GM10847 (cell line): ENCODE measurements around the gene GRIP1.

Source experiments
- POLR2A ChIP-seq: IDR thresholded peaks from 2 replicates; pipeline ENCODE4 v1.6.1; 2011; ENCODE audit not compliant: insufficient read length; ENCODE audit errors: extremely low read depth

Gene GRIP1

DNA sequence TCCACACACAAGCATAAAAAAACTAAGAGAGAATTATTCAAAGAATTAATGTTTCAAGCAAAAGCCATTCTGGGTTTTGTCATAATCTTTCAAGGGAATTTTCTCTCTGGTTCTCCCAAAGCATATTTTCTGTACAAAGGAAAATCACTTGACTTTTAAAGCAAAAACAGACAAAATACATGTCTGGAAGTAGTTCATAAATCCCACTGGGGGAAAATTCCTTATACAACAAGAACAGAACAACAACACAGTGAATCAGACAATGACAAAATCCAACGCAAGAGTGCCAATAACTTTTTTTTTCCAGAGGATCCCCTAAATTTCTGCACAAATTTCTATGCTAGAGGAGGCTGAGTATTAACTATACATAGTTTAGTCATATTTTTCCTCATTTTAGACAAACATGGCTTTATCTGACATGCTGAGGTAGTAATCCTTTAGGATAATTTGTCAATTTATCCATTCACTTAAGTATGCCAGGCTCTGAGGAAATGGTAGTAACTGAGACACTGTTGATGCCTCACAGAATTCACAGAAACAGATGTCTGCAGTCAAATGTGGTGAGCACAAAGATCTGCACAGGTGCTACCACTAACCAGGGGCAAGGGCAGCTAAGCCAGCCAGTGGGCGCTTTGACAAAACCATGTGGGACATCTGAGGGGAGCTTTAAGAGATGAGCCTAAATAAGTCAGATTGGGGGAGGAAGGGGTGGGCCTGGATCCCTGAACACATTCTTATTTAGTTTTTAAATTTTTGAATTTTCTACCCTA lies 38.0 kb downstream of the GRIP1 start:
- TF ChIP-seq POLR2A: no peak

DNA sequence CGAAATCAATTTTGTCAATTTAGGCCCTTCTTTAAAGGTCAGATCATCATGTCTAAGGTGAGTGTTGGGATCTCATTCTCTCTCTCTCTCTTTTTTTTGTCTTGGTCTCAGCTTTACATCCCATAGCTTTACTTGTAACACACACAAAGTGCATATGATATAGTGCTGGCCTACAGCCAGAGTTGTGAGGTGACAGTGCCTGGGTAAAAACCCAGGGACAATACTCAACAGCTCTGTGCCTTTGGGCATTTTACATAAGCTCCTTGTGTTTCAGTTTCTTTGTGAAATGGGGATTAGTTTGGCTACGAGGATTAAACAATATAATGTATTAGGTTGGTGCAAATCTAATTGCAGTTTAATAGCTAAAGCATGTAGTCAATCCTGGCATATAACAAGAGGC lies 40.2 kb downstream of the GRIP1 start:
- no peak for TF ChIP-seq POLR2A

DNA sequence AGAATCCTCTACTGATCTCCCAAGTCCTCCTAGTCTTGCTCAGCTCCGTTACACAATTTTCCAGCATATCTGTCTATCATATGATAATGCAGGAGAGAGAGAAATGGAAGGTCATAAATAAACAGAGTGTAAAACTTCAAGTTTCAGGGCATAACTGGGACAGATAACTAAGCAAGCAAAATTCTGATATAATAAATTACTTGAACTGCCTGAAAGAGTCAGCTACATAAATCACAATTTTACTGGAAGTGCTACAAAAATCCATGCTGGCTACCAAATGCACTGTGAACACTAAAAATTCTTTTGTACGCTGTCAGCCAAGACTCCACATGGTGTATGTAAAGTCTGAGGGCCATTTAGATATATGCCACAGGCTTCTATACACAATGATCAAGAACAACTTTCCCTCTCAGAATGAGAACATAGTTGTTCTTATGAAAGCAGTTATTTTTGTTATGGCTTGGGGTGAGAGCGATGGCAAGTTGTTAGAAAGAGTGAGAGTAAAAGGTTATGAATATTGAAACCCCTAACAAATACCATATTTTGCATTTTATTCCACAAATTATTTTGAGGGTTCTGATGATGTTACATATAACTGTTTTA lies 41.1 kb downstream of the GRIP1 start:
- no peak for TF ChIP-seq POLR2A

DNA sequence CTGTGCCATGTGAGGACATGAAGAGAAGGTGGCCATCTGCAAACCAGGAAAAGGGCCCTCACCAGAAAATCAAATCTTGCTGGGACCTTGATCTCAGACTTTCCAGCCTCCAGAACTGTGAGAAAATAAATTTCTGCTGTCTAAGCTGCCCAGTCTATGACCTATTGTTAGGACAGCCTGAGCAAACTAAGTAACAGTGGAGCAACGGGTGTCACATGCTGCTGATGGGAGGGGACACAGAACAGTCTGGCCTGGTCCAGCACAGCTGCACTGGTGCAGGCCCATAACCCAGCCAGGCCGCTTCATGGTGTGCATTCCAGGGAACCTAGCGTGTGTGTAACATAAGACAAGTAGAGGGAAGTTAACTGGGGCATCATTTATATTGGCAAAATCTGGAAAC lies 42.1 kb downstream of the GRIP1 start:
- TF ChIP-seq POLR2A: no peak

DNA sequence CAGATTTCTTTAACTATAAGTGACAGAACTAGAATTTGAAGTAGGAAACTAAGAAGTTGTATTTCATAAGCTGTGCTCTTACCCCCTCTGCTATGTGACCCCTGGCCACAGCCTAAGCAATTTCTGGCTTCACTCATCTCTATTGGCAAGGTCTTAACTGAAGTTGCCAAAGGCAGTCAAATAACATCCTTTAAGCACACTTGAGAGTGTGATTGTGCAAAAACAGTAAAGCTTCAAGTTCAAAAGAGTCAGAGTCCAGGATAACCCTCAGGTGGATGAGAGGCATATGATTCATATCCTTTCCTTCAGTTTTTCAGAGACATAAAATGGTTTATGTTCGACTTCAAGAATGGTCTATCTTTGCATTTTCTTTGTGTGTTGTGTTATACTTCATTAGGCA lies 45.2 kb downstream of the GRIP1 start:
- no peak for TF ChIP-seq POLR2A

DNA sequence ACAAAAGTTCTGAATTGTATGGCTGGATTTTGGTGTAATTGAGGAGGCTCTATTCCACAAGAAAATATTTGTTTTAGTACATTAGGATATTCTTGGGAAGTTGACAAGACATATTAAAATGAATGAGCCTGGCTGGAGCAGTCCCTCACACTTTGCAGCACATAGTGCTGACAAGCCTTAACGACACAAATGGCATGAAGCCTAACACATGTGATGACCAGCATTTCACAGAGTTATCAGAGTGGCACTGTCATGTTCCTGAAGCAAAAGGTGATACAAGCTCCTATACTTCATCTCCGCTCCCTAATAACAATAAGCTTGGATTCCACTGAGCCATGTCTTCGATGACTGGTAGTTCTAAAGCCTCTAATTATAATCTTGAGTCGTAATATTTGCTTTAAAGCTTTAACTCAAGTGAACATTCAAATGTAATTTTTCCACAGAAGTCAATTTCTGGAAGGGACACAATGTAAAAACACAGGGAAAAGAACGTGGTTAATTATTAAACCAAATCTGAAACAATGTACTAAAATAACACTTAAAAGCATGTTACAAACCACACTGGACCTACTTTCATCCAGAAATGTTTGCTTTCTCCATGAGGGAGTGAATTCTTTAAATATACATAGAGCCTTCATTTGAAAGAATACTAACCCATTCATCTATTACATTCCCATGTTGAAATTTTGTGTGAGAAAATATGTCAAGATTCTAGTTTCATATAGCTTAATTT lies 49.6 kb downstream of the GRIP1 start:
- TF ChIP-seq POLR2A: no peak

DNA sequence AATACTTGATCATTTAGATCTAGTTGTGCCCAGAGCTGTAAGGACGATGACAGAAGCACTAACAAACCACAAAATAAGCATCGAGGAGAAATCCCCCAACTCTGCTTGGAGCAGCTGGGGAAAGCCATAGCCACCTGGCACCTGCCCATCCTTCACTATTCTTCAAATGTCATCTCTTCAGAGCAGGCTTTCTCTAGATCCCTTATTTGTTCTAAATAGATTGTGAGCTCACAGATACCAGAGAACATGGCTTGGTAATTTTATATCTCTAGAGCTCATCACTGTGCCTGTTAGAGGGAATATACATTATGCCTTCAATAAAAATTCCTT lies 50.9 kb downstream of the GRIP1 start:
- no peak for TF ChIP-seq POLR2A

DNA sequence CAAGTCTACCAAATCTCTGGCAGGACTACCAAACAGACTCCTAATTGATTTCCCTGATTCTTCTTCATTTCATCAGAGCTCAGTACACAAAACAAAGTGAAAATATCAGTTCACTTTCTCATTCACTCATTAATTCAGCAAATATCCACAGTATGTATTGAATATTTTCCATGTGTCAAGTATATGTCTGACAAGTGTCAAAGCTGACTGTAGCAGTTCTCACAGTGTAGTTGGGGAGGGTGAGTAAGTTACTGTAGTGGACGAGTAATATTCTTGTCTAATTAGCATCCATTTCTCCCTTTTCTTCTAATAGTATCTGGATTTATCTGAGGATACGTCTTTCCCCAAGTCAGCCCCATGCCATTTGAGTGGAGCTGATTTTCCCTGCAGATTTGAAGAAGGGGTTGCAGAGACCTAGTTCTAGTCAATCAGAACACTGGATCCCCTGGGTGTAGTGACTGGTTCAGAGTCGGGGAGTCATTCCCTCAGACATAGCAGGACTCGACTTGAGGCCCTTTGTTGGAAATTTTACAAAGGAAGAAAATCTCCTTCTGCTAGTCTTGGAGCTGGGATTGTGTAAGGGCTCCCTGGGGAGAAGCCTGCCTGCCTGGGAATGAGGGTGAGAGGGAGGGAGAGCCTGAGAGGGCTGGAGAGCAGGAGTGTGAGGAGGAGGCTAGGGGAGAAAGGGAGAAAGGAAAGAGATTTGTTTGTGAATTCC lies 51.4 kb downstream of the GRIP1 start:
- no peak for TF ChIP-seq POLR2A

DNA sequence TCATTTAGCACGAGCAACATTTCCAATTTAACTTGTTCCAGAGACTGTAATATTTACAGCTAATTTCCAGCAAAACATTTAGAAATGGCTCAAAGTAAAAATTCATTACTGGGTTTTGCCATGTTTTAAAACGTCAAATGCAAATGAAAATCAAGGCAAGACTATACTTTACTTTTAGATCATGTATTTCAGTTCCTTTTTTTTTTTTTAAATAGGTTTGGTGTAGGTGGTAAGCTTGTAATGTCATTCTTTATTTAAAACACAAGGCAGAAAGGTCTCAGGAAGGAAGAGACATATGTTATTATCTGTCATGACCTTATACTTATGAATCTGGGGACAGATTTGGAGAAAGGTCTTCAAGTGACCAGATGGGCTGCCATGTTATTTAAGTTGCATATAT lies 54.1 kb downstream of the GRIP1 start:
- no peak for TF ChIP-seq POLR2A

DNA sequence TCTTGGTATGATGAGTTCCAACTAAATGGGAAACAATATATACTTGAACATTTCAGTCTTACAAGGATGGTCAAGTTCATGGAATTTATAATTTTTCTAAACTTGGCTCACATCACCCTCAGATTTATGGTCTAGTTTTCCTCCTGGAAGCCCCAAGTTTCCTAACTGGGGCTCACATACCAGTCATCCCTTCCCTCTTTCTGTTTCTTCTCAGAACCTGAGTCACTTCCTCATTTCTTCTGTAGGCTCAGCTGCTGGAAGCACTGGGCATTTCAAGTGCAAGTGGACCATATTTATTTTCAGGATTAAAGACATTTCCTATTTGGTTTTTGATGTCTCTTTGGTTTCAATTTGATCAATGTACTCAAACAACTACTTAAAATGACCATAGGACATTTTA lies 55.4 kb downstream of the GRIP1 start:
- no peak for TF ChIP-seq POLR2A

DNA sequence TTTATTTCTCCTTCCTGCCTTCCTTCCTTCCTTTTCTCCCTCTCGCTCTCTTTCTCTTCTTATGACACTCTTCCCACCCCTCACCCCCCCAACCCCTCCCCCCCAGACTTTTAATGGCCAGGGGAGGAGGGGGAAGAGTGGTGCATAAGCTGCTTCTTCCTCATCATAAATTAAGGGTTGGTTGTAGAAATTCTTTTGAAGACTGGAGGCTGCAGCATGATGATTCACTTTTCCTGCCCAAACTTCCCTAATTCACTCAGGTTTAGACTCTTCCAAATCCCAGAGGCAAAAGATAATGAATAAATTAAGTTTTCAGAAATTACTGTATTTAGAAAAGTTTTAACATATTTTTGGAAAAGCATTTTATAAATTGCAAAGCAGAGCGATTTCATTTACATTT lies 58.2 kb downstream of the GRIP1 start:
- TF ChIP-seq POLR2A: no peak

DNA sequence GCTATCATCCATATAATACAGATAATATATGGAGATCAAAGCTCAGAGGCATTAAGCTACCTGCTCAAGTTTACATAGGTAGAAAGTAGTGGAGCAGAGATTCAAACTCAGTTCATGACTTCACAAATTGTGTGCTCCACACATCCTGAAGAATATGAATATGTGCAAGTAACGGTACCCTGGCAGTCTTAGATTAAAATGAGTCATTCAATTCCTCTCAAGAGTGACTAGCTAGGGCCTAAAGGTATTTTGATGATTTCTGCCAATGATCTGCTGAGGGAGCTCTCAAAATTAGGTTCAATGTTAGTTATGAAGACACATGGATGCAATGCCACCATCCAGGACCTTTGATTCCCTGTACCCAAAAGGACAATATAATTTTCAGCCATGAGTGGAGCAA lies 58.9 kb downstream of the GRIP1 start:
- no peak for TF ChIP-seq POLR2A

DNA sequence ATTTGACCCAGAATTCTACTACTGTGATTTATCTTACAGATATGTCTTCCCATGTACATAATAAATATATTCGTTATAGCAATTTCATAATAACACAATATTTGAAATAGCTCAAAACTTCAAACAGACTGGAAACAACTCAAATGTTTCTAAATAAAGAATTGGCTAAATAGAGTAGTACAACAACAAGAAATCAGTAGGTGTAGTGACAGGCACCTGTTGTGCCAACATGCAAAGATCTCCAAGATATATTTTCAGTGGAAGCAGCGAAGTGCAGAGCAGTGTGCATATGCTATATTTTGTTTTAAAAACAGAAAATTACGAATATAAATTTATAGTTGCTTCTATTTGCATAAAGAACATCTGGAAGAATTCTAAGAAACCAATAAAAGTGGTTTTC lies 60.9 kb downstream of the GRIP1 start:
- TF ChIP-seq POLR2A: no peak

DNA sequence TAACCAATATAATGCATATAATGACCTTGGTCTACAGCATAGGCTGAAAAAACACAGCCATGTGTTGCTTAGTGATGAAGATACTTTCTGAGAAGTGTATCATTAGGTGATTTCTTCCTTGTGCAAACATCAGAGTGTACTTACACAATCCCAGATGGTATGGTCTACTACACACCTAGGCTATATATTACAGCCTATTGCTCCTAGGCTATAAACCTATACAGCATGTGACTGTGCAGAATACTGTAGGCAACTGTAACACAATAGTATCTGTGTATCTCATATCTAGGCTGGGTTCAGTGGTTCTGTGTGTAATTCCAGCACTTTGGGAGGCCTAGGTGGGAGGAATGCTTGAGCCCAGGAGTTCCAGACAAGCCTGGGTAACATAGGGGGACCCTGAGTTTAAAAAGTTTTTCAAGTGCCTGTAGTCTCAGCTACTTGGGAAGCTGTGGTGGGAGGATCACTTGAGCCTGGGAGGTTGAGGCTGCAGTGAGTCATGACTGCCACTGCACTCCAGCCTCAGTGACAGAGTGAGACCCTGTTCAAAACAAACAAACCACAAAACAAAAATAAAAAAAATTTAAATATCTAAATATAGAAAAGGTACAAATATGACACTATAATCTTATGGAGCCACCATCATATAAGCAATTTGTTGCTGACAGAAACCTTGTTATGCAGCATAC lies 66.6 kb downstream of the GRIP1 start:
- TF ChIP-seq POLR2A: no peak

DNA sequence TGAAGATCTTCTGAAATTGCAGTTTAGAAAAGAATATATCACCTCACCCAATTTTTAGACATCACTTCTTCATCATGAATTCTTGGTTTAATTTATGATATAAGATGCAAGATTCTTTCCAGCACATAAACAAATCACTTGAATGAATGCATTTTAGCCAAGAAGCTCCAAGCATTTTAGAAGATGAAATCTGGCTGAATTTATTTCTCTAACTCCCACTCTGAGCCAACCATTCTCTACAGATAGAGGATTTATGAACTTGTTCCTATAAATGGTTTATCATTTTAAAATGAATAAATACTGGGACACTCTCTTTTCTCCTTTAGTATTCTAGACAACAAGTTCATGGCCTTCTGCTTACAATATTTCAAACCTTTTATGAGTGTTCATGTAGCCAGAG lies 71.7 kb downstream of the GRIP1 start:
- TF ChIP-seq POLR2A: no peak
